Activated naive CD8-positive, alpha-beta T cell (primary cell): ENCODE results near the gene CORO1A.
"Not testable (repeated sequence)": the region's sequence is repeated elsewhere in the genome, so short reads cannot be mapped to it uniquely, and the experiment has no call there.

Experiments
- H3K27ac Mint-ChIP-seq: one replicate; pipeline ENCODE4 v1.8.0; 2021; ENCODE audit warnings: mixed read lengths
- H3K27me3 Mint-ChIP-seq: one replicate; pipeline ENCODE4 v1.8.0; 2021; ENCODE audit warnings: mixed read lengths
- H3K36me3 Mint-ChIP-seq: one replicate; pipeline ENCODE4 v1.8.0; 2021; ENCODE audit warnings: mixed read lengths
- H3K4me1 Mint-ChIP-seq: one replicate; pipeline ENCODE4 v1.8.0; 2021; ENCODE audit warnings: low read depth, mixed read lengths
- H3K4me3 Mint-ChIP-seq: one replicate; pipeline ENCODE4 v1.8.0; 2021; ENCODE audit warnings: mild to moderate bottlenecking, mixed read lengths
- H3K9me3 Mint-ChIP-seq: one replicate; pipeline ENCODE4 v1.8.0; 2021; ENCODE audit warnings: low read depth, mixed read lengths

The CORO1A gene

DNA sequence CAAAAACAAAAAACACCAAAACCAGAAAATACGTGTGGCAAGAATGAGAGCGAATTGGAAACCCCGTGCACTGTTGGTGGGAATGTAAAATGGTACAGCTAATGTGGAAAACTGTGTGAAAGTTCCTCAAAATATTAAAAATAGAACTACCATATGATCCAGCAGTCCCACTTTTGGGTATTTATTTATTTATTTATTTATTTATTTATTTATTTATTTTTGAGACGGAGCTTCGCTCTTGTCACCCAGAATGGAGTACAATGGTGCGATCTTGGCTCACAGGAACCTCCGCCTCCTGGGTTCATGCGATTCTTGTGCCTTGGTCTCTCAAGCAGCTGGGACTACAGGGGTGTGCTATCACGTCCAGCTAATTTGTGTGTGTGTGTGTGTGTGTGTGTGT lies 30.9 kb upstream of the CORO1A start:
- Mint-ChIP-seq H3K4me3 (no peak overlapping the region), H3K27ac (no peak overlapping the region), H3K36me3 (peaks cover 4% of the 10 kb centered on the region), H3K9me3 (peaks cover 4% of the 10 kb centered on the region), H3K4me1 (no peaks in the 10 kb centered on the region), H3K27me3 (no peaks in the 10 kb centered on the region)

DNA sequence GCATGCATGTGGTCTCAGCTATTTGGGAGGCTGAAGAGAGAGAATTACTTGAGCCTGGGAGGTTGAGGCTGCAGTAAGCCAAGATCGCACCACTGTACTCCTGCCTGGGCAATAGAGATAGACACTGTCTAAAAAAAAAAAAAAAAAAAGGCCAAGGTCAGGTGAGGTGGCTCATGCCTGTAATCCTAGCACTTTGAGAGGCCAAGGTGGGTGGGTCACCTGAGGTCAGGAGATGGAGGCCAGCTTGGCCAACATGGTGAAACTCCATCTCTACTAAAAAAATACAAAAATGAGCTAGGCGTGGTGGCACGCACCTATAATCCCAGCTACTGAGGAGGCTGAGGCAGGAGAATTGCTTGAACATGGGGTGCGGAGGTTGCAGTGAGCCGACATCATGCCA lies 28.2 kb upstream of the CORO1A start:
- no peak overlapping the region for H3K4me3 Mint-ChIP-seq
- H3K27ac Mint-ChIP-seq, result no peak overlapping the region
- no peaks in the 10 kb centered on the region for H3K36me3 Mint-ChIP-seq
- H3K9me3 Mint-ChIP-seq, result no peaks in the 10 kb centered on the region
- no peaks in the 10 kb centered on the region for H3K4me1 Mint-ChIP-seq
- no peaks in the 10 kb centered on the region for H3K27me3 Mint-ChIP-seq

GRCh38 chr16:30157214-30157613 lies 26.2 kb upstream of the CORO1A start:
- Mint-ChIP-seq H3K27me3 (no peaks in the 10 kb centered on the region), H3K9me3 (no peaks in the 10 kb centered on the region), H3K4me3 (no peak overlapping the region), H3K36me3 (no peaks in the 10 kb centered on the region), H3K4me1 (no peaks in the 10 kb centered on the region), H3K27ac (no peak overlapping the region)

DNA sequence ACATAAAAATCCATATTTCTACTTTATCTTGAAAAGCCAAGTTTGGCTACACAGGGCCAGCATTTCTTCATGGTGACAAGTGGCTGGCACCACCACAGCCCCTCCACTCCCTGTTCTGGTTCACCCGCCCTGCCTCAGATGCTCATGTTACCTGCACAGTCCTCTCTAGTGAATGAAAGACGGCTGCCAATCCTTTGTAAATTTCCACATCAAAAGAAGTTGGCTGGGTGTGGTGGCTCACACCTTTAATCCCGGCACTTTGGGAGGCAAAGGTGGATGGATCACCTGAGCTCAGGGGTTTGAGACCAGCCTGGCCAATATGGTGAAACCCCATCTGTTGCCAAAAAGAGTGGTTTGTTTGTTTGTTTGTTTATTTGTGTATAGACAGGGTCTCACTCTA lies 19.9 kb upstream of the CORO1A start:
- no peak overlapping the region for H3K27ac Mint-ChIP-seq
- H3K27me3 Mint-ChIP-seq, result no peaks in the 10 kb centered on the region
- H3K4me1 Mint-ChIP-seq, result peaks cover 34% of the 10 kb centered on the region
- no peaks in the 10 kb centered on the region for H3K9me3 Mint-ChIP-seq
- H3K4me3 Mint-ChIP-seq, result no peak overlapping the region
- no peaks in the 10 kb centered on the region for H3K36me3 Mint-ChIP-seq

- Mint-ChIP-seq H3K4me1 (peaks cover 34% of the 10 kb centered on the region), H3K36me3 (no peaks in the 10 kb centered on the region), H3K9me3 (no peaks in the 10 kb centered on the region), H3K27me3 (no peaks in the 10 kb centered on the region), H3K4me3 (no peak overlapping the region), H3K27ac (peak overlapping the region; percentile 7)
Observed at GRCh38 chr16:30166202-30166902, 17.1 kb upstream of the CORO1A start.

DNA sequence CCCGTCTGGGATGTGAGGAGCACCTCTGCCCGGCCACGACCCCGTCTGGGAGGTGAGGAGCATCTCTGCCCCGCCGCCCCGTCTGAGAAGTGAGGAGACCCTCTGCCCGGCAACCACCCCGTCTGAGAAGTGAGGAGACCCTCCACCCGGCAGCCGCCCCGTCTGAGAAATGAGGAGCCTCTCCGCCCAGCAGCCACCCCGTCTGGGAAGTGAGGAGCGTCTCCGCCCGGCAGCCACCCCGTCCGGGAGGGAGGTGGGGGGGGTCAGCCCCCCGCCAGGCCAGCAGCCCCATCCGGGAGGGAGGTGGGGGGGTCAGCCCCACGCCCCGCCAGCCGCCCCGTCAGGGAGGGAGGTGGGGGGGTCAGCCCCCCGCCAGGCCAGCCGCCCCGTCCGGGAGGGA lies 14.7 kb upstream of the CORO1A start:
- not testable (repeated sequence) for H3K36me3 Mint-ChIP-seq, H3K4me3 Mint-ChIP-seq, H3K27me3 Mint-ChIP-seq, H3K27ac Mint-ChIP-seq, H3K9me3 Mint-ChIP-seq
- peaks cover 27% of the 10 kb centered on the region for H3K4me1 Mint-ChIP-seq

DNA sequence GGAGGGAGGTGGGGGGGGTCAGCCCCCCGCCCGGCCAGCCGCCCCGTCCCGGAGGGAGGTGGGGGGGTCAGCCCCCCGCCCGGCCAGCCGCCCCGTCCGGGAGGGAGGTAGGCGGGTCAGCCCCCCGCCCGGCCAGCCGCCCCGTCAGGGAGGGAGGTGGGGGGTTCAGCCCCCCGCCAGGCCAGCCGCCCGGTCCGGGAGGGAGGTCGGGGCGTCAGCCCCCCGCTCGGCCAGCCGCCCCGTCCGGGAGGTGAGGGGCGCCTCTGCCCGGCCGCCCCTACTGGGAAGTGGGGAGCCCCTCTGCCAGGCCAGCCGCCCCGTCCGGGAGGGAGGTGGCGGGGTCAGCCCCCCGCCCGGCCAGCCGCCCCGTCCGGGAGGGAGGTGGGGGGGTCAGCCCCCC lies 14.0 kb upstream of the CORO1A start:
- not testable (repeated sequence) for H3K9me3 Mint-ChIP-seq, H3K4me3 Mint-ChIP-seq, H3K27me3 Mint-ChIP-seq, H3K27ac Mint-ChIP-seq, H3K36me3 Mint-ChIP-seq
- peaks cover 25% of the 10 kb centered on the region for H3K4me1 Mint-ChIP-seq

DNA sequence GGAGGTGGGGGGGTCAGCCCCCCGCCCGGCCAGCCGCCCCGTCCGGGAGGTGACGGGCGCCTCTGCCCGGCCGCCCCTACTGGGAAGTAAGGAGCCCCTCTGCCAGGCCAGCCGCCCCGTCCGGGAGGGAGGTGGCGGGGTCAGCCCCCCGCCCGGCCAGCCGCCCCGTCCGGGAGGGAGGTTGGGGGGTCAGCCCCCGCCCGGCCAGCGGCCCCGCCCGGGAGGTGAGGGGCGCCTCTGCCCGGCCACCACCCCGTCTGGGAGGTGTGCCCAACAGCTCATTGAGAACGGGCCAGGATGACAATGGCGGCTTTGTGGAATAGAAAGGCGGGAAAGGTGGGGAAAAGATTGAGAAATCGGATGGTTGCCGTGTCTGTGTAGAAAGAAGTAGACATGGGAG lies 13.3 kb upstream of the CORO1A start:
- peaks cover 21% of the 10 kb centered on the region for H3K4me1 Mint-ChIP-seq
- not testable (repeated sequence) for H3K9me3 Mint-ChIP-seq, H3K36me3 Mint-ChIP-seq, H3K27ac Mint-ChIP-seq, H3K27me3 Mint-ChIP-seq, H3K4me3 Mint-ChIP-seq

DNA sequence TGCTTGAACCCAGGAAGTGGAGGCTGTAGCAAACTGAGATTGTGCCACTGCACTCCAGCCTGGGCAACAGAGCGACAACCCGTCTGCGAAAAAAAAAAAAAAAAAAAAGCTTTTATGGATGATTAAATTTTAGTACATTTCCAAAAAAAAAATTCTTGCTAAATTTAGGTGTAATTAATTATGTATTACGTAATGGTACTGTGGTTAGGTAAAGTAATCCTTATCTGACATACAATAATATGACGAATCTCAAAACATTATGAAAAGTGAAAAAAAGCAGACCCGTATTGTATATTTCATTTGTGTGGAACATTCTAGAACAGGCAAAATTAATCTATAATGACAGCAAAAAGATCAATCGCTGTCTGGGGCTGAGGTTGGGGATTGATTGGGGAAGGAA lies 10.3 kb upstream of the CORO1A start:
- no peak overlapping the region for H3K4me3 Mint-ChIP-seq
- no peak overlapping the region for H3K27ac Mint-ChIP-seq
- no peaks in the 10 kb centered on the region for H3K36me3 Mint-ChIP-seq
- peaks cover 1% of the 10 kb centered on the region for H3K4me1 Mint-ChIP-seq
- H3K9me3 Mint-ChIP-seq, result no peaks in the 10 kb centered on the region
- H3K27me3 Mint-ChIP-seq, result no peaks in the 10 kb centered on the region

- H3K27me3 Mint-ChIP-seq, H3K36me3 Mint-ChIP-seq, H3K9me3 Mint-ChIP-seq, H3K27ac Mint-ChIP-seq, H3K4me1 Mint-ChIP-seq, H3K4me3 Mint-ChIP-seq: not testable (repeated sequence)
Observed at GRCh38 chr16:30176876-30177275, 6.5 kb upstream of the CORO1A start.

- Mint-ChIP-seq H3K27me3 (no peaks in the 10 kb centered on the region), H3K27ac (no peak overlapping the region), H3K4me1 (peaks cover 8% of the 10 kb centered on the region)
Observed at GRCh38 chr16:30179195-30179594, 4.2 kb upstream of the CORO1A start.

DNA sequence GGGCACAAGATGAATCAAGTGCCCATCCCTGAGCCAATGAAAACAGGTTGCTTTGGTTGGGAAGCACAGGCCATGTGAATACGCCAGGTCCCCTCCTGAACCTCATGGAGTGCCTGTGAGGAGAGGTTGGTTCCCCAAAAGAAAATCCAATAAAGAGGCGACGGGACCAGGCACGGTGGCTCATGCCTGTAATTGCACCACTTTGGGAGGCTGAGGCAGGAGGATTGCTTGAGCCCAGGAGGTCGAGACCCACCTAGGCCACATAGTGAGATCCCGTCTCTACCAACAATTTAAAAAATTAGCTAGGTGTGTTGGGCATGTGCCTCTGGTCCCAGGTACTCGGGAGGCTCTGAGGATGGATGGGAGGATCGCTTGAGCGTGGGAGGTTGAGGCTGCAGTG lies 3.5 kb upstream of the CORO1A start:
- no peak overlapping the region for H3K27ac Mint-ChIP-seq

More at GRCh38 chr16:30179195-30179594, 4.2 kb upstream of the CORO1A start:
- Mint-ChIP-seq H3K9me3 (no peaks in the 10 kb centered on the region), H3K36me3 (no peaks in the 10 kb centered on the region), H3K4me3 (no peak overlapping the region)

DNA sequence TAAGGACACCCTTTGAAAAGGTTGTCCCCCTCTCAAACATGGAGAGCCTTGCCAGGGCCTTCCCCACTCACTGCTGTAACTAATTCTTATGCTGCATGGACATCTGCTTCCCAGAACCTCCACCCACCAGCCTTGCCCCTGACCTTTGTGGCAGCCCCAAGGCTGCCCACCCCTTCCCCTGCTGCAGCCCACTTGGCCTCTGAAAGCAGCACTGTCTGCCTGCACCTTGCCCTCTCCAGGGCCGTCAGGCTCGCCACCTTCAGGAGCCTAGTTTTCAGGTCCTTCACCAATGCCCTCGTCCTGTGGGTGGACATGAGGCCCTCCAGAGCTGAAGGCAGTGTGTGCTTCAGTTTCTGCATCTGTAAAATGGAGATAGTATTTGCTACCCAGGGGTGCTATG lies 2.7 kb upstream of the CORO1A start:
- Mint-ChIP-seq H3K4me1 (peaks cover 12% of the 10 kb centered on the region), H3K9me3 (no peaks in the 10 kb centered on the region), H3K4me3 (peak overlapping the region; percentile 35), H3K36me3 (peaks cover 3% of the 10 kb centered on the region), H3K27me3 (no peaks in the 10 kb centered on the region), H3K27ac (peak overlapping the region; percentile 50)

More for the DNA sequence above, 3.5 kb upstream of the CORO1A start:
- Mint-ChIP-seq H3K36me3 (peaks cover 3% of the 10 kb centered on the region), H3K4me1 (peaks cover 12% of the 10 kb centered on the region), H3K27me3 (no peaks in the 10 kb centered on the region), H3K4me3 (no peak overlapping the region), H3K9me3 (no peaks in the 10 kb centered on the region)

DNA sequence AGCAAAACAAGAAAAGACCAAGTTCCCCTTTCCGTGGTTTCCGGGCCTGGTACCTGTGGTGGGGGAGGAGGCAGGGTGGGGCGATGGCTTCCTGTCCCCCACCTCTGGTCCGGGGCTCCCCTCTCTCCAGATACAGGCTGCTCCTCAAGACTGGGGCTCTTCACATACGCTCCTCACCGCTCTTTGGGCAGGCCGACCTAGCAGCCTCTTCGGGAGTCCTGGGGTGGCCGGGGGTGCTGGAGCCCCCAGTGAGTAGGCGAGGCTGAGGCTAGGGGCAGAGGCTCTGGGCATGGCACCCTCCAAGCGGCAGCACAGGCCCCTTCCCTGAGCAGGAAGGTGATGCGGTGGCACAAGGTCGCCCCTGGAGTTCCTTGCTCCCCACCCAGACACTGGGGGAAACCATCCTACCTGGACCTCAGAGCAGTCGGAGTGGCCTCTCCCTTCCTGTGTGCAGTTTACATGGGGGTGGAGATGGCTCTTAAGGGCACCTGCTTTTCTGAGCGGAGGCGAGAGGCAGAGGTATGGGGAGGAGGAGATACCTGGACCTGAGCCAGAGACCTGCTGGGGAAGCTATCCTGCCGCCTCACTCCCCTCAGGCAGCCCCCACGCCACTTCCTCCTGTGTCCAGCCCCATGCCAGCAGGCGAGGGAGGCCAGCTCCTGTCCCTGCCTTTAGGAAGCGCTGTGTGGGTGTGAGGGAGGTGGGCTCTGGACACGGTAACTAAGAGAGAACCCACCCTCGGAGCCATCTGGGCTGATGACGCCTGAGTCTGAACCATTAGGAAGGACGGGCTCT lies 891 bp downstream of the CORO1A start:
- Mint-ChIP-seq H3K36me3 (peaks cover 7% of the 10 kb centered on the region), H3K27me3 (no peaks in the 10 kb centered on the region), H3K9me3 (no peaks in the 10 kb centered on the region), H3K4me1 (peaks cover 25% of the 10 kb centered on the region), H3K4me3 (peak overlapping the region; percentile 98), H3K27ac (peak overlapping the region; percentile 98)

DNA sequence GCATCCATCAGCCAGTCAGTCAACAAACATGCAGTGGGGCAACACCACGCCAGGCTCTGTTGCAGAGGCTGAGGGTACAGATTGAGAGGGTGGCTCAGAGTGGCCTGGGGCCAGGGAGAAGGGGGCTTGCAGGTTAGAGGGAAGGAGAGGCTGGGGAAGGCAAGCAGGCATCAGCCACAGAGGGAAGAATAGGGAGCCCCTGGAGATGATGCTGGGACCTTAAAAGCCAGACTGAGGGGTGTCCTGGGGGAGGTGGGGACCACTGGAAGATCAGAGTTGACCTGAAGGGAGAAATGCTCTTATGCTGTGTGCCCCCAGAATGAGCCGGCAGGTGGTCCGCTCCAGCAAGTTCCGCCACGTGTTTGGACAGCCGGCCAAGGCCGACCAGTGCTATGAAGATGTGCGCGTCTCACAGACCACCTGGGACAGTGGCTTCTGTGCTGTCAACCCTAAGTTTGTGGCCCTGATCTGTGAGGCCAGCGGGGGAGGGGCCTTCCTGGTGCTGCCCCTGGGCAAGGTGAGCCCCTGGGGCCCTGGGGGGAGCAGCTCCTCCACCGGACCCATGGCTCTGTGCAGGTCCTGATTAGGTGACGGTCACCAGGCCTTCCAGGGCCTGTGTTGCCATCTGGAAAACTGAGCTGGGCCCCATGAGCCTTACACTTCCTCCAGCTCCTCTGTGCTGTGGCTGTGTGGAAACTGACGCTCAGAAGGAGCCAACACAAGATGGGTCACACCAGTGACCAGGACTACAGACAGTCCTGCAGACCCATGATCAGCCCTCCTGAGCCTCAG lies 1.7 kb downstream of the CORO1A start:
- Mint-ChIP-seq H3K4me1 (peaks cover 25% of the 10 kb centered on the region), H3K9me3 (no peaks in the 10 kb centered on the region), H3K27ac (peak overlapping the region; percentile 98), H3K4me3 (peak overlapping the region; percentile 98), H3K27me3 (no peaks in the 10 kb centered on the region), H3K36me3 (peaks cover 7% of the 10 kb centered on the region)
